ENCODE measurements around the gene RNF121. TPM values are rescaled to one million over a fixed set of nuclear protein-coding genes. Genes with fewer than 3 reads are reported as not detected.
"Not testable (repeated sequence)": the region's sequence is repeated elsewhere in the genome, so short reads cannot be mapped to it uniquely, and the experiment has no call there.

RNF121 gene
- total RNA-seq, 1 experiment from 2014 or later: 56.9 TPM

- H3K9ac ChIP-seq (ENCODE audit: extremely low read depth, insufficient read length, low read length): not testable (repeated sequence)
Observed at GRCh38 chr11:71911321-71911985, 17.4 kb upstream of the RNF121 start.

More at GRCh38 chr11:71911321-71911985, 17.4 kb upstream of the RNF121 start:
- not testable (repeated sequence) for H3K79me2 ChIP-seq (ENCODE audit: insufficient read depth, low read length); H3K4me2 ChIP-seq (ENCODE audit: insufficient read depth, insufficient read length, low read length); H3K79me1 ChIP-seq (ENCODE audit: insufficient read depth, low read depth, low read length, poor library complexity, severe bottlenecking); H3K23me2 ChIP-seq (ENCODE audit: insufficient read length, low read depth, low read length, poor library complexity, severe bottlenecking); H3K4me1 ChIP-seq (ENCODE audit: insufficient read depth, low read length); H3K4me3 Mint-ChIP-seq; H3K27me3 Mint-ChIP-seq (ENCODE audit: low read depth); H3K18ac ChIP-seq (ENCODE audit: insufficient read length, low read depth, low read length); H2BK5ac ChIP-seq (ENCODE audit: insufficient read length, low read length); H2BK20ac ChIP-seq (ENCODE audit: low read depth, low read length, poor library complexity, severe bottlenecking); H3T11ph ChIP-seq (ENCODE audit: low read length); H2BK120ac ChIP-seq (ENCODE audit: low read depth, low read length, poor library complexity, severe bottlenecking); H3K9me3 ChIP-seq (ENCODE audit: control insufficient read depth, low read depth, low read length); H2AK5ac ChIP-seq (ENCODE audit: insufficient read length, low read length); DNase-seq; H3K4ac ChIP-seq (ENCODE audit: low read depth, low read length); H2AFZ ChIP-seq (ENCODE audit: low read length); H4K91ac ChIP-seq (ENCODE audit: insufficient read length, low read depth, low read length); H3K27me3 ChIP-seq (ENCODE audit: insufficient read depth, low read length); H4K20me1 ChIP-seq (ENCODE audit: control insufficient read depth, insufficient read depth, insufficient read length); H4K8ac ChIP-seq (replicated peaks; ENCODE audit: insufficient read length, low read depth, low read length); H2BK12ac ChIP-seq (ENCODE audit: insufficient read length, low read depth, low read length); H3K27ac ChIP-seq (ENCODE audit: insufficient read length, low read depth, low read length); H3K9me3 Mint-ChIP-seq; H3K23ac ChIP-seq (ENCODE audit: insufficient read length, low read depth, low read length); H3K4me1 Mint-ChIP-seq; H3K14ac ChIP-seq (ENCODE audit: insufficient read depth, low read length); H3K56ac ChIP-seq (ENCODE audit: insufficient read length, low read depth, low read length); H4K5ac ChIP-seq (ENCODE audit: insufficient read length, low read depth, low read length); H2BK15ac ChIP-seq (ENCODE audit: low read depth, low read length)
- H3K36me3 Mint-ChIP-seq (ENCODE audit: insufficient read depth in 1 of 3, low read depth in 3 of 3): peaks cover 9 to 50% (median 43%) of the 10 kb centered on the region in 3 experiments; a peak in 6 of 7 replicates
- peak overlapping the region in 1 of 3 experiments; percentile 58; a peak in 1 of 7 replicates for H3K27ac Mint-ChIP-seq
- TF ChIP-seq CTCF (conservative IDR thresholded peaks at IDR 0.05): peak; percentile 46; the same call in 2 of the 3 replicates
- no CpG with 5 or more reads among the region's 10 CpGs for WGBS (ENCODE audit: extremely low coverage, insufficient read length, low lambda C conversion rate)

All from H9 (cell line).